Stimulated activated CD4-positive, alpha-beta T cell treated with anti-CD3 and anti-CD28 coated beads, Interleukin-1b, Interleukin-23, amount 100 ng/mL, for 48 hours (primary cell): ENCODE data around the gene CASKIN2.
A peak's percentile ranks its signal among the peaks of the same experiment; 100 is the strongest.
"Not testable (repeated sequence)": the region's sequence is repeated elsewhere in the genome, so short reads cannot be mapped to it uniquely, and the experiment has no call there.

Experiments used
- DNase-seq: peaks from one replicate; pipeline ENCODE4 v3.0.0-alpha.2; 2020

CASKIN2 gene

GRCh38 chr17:75487351-75488070 lies 27.8 kb downstream of the CASKIN2 start:
- DNase-seq = peak; percentile 22

GRCh38 chr17:75486951-75487350 lies 28.4 kb downstream of the CASKIN2 start:
- no peak for DNase-seq

GRCh38 chr17:75486151-75486550 lies 29.2 kb downstream of the CASKIN2 start:
- no peak for DNase-seq

GRCh38 chr17:75485688-75486087 lies 29.6 kb downstream of the CASKIN2 start:
- no peak for DNase-seq

- no peak for DNase-seq
Observed at GRCh38 chr17:75482098-75482942, 33.0 kb downstream of the CASKIN2 start.

GRCh38 chr17:75481194-75482068 lies 33.9 kb downstream of the CASKIN2 start:
- no peak for DNase-seq

GRCh38 chr17:75480281-75480680 lies 35.1 kb downstream of the CASKIN2 start:
- DNase-seq = no peak

- no peak for DNase-seq
Observed at GRCh38 chr17:75478508-75478907, 36.8 kb downstream of the CASKIN2 start.

GRCh38 chr17:75477490-75477862 lies 37.9 kb downstream of the CASKIN2 start:
- DNase-seq = not testable (repeated sequence)

GRCh38 chr17:75476752-75477489 lies 38.4 kb downstream of the CASKIN2 start:
- no peak for DNase-seq

GRCh38 chr17:75476271-75476671 lies 39.1 kb downstream of the CASKIN2 start:
- DNase-seq = no peak

- no peak for DNase-seq
Observed at GRCh38 chr17:75475851-75476250, 39.5 kb downstream of the CASKIN2 start.

- DNase-seq = no peak
Observed at GRCh38 chr17:75475144-75475835, 40.0 kb downstream of the CASKIN2 start.

GRCh38 chr17:75474736-75475135 lies 40.6 kb downstream of the CASKIN2 start:
- no peak for DNase-seq

GRCh38 chr17:75473246-75473645 lies 42.1 kb downstream of the CASKIN2 start:
- no peak for DNase-seq

GRCh38 chr17:75472119-75472518 lies 43.2 kb downstream of the CASKIN2 start:
- no peak for DNase-seq

GRCh38 chr17:75471207-75471606 lies 44.1 kb downstream of the CASKIN2 start:
- no peak for DNase-seq

GRCh38 chr17:75468779-75469373 lies 46.5 kb downstream of the CASKIN2 start:
- no peak for DNase-seq

GRCh38 chr17:75468291-75468754 lies 47.0 kb downstream of the CASKIN2 start:
- DNase-seq = no peak

- DNase-seq = no peak
Observed at GRCh38 chr17:75465039-75465438, 50.3 kb downstream of the CASKIN2 start.

- DNase-seq = no peak
Observed at GRCh38 chr17:75463603-75464002, 51.7 kb downstream of the CASKIN2 start.
